Activated CD8-positive, alpha-beta memory T cell treated with anti-CD3 and anti-CD28 coated beads, Interleukin-2, amount 50 U/mL, for 1 hour (primary cell): ENCODE measurements around the gene RAB3IL1.
"Not testable (repeated sequence)": the region's sequence is repeated elsewhere in the genome, so short reads cannot be mapped to it uniquely, and the experiment has no call there.

Source experiments
- DNase-seq: peaks from one replicate; pipeline ENCODE4 v3.0.0-alpha.2; 2020; ENCODE audit errors: extremely low read depth

Gene RAB3IL1, protein sequence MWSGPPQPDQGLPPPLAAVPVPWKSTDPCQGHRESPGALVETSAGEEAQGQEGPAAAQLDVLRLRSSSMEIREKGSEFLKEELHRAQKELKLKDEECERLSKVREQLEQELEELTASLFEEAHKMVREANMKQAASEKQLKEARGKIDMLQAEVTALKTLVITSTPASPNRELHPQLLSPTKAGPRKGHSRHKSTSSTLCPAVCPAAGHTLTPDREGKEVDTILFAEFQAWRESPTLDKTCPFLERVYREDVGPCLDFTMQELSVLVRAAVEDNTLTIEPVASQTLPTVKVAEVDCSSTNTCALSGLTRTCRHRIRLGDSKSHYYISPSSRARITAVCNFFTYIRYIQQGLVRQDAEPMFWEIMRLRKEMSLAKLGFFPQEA

DNA sequence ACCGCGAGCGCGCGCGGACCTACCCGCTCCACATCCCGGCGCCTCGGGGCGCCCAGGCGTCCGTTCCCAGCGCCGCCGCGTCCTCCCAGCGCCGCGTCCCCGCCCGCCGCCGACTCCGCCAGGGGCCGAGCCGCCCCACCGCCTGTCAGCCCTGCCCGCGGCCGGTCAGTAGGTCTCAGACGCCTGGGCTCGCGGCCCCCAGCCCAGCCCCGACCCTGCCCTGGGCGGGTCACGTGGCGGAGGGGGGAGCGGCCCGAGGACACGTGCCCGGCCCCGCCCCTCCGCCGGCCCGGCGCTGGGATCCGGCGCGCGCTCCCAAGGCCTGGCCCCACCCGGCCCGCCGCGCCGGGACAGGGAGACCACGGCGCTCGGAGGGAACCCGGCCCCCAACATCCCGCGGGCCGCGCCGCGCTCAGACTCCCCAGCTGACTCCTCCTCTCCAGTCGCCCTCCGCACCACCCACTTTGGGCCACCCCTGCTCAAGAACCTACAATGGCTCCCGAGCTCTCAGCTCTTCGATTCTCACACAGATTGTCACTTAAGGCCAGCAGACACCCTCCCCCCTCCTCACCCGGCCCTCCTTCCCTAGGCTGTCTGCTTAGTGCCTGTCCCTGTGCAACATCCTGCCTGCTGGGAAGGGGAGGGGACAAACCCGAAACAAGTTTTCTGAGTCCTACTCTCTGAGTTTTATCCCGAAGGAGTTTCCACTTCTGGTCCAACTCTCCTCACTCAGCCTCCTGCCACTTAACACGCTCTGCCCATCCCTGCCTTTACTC lies at the start of gene RAB3IL1:
TSS of gene RAB3IL1 (minus strand) at position 233 of the 776 bp plus-strand sequence. CDS start at position 34, 199 bp downstream.
- no peak for DNase-seq

DNA sequence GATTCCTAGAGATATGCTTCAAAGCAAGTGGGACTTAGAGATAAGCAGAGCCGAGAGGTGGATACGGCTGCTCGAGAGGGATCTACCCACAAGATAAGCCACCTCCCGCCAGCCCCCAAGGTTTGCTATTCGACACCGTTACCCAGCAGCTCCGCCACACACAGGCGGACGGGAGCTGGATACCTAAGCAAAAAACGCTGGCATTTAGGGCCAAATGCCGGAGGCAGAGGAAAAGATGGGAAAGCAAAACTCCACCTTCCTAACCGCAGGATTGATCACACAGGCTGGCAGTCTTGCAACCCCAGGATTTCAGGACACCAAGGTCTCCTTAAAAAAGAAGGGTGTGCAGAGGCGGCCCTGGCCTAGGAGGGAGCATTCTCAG lies 49.4 kb upstream of the RAB3IL1 start:
- no peak for DNase-seq

DNA sequence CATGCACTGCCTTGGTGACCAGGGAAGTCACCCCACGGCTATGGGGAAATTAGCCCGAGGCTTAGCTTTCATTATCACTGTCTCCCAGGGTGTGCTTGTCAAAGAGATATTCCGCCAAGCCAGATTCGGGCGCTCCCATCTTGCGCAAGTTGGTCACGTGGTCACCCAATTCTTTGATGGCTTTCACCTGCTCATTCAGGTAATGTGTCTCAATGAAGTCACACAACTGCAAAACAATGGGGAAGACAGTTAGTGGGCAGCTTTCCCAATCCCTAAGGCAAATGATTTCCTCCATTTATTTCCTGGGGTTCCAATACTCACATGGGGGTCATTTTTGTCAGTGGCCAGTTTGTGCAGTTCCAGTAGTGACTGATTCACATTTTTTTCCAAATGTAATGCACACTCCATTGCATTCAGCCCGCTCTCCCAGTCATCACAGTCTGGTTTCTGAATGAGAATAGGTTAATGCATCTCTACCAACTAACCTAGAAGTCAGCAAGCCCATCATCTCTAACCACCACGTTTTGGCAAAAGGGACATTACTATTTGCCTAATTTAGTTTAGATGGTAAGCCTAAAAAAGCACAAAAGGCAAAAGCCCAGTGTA lies 47.4 kb upstream of the RAB3IL1 start:
- DNase-seq: not testable (repeated sequence)

DNA sequence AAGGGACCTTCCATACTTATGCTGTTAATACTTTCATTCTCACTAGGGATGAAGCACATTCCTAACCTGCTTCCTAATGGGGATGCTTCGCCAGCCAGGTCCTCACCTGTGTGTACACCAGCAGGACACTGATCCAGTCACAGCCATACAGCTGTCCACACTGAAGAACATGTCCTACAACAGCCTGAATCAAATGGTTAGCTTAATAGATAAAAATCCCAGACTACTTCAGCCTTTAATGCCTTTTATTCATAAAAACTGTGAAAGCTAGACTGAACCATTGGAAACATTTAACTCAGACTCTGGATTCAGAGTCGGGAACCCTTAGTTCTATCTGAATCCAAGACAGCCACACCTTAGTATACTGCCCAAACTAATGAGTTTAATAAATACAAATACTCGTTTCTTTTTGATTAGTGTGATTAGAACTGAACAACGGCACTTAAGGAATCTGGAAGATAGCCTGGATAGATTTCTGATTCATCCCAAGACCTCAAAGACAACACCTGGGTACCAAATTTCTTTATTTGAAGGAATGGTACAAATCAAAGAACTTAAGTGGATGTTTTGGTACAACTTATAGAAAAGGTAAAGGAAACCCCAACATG lies 46.8 kb upstream of the RAB3IL1 start:
- no peak for DNase-seq

DNA sequence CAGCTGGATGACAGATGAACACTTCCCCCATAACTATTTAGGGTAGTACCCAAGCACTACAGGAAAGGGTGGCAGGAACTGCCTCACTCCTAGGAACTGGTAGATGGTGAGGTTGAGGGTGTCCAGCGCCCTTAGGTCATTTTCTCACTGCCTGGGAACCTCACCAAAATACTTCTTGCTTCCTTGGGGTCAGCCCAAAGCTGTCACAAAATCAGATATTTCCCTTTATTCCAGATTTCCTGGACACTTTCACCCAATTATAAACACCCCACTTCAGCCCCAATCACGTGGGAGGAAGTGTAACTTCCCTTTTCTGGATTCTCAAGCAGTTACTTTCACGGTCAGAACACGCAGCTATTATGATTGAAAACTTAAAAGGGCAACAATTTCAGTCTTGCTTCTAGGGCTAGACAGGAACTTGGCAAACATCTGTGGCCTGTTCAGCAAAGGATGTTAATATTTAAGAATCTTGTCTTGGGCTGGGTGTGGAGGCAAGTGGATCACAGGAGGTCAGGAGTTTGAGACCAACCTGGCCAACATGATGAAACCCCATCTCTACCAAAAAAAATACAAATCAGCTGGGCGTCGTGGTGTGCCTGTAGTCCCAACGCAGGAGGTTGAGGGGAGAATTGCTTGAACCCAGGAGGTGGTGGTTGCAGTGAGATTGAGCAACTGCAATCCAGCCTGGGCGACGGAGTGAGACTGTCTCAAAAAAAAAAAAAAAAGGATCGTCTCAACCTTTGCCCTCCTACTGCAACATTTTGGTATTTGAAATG lies 46.1 kb upstream of the RAB3IL1 start:
- no peak for DNase-seq

DNA sequence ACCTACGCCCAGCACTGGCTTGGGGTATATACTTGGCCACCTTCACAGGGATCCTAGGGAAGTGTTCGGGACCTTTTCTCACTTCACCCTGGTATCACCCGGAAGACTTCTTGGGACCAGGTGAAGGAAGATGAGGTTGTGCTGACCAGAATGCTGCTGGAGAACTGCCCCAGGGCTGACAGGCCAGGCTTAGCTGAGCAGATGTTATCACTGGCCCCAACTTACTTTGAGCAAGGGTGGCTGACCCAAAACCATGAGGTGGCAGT lies 45.6 kb upstream of the RAB3IL1 start:
- no peak for DNase-seq

DNA sequence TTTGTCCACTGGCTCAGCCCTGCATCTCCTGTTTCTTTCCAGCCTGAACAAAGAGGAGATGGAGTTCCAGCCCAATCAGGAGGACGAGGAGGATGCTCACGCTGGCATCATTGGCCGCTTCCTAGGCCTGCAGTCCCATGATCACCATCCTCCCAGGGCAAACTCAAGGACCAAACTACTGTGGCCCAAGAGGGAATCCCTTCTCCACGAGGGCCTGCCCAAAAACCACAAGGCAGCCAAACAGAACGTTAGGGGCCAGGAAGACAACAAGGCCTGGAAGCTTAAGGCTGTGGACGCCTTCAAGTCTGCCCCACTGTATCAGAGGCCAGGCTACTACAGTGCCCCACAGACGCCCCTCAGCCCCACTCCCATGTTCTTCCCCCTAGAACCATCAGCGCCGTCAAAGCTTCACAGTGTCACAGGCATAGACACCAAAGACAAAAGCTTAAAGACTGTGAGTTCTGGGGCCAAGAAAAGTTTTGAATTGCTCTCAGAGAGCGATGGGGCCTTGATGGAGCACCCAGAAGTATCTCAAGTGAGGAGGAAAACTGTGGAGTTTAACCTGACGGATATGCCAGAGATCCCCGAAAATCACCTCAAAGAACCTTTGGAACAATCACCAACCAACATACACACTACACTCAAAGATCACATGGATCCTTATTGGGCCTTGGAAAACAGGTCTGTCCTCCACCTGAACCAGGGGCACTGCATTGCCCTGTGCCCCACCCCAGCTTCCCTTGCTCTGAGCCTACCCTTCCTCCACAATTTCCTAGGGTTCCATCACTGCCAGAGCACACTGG lies 45.0 kb upstream of the RAB3IL1 start:
- no peak for DNase-seq

DNA sequence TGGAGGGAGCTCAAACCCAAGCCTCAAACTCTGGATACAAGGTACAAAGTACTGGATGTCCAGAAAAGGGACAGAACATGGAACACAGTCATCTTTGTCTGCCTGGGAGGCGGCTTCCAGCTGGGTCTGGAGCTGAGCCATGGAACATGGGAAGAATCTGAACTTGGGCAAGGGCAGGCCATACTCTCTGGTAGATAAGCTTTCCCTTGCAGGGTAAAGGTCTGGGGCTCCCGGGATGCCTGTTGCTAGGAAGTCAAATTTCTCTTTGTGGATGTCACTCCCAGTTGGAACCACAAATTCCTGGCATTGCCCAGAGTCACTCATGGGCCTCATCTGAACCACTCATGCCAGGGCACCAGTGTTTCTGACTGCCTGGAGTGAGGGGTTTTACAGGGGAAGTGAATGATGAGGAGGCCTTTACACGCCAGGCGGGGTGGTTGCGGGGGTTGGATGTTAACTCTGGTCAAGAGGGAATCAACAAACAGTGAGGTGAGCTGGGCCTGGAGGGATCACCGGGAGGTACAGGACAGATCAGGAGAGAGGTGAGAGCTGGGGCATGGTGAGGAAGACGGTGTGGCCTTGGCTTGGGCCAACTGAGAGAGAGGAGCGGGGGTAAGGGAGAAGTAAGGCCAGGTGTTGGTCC lies 44.3 kb upstream of the RAB3IL1 start:
- no peak for DNase-seq

DNA sequence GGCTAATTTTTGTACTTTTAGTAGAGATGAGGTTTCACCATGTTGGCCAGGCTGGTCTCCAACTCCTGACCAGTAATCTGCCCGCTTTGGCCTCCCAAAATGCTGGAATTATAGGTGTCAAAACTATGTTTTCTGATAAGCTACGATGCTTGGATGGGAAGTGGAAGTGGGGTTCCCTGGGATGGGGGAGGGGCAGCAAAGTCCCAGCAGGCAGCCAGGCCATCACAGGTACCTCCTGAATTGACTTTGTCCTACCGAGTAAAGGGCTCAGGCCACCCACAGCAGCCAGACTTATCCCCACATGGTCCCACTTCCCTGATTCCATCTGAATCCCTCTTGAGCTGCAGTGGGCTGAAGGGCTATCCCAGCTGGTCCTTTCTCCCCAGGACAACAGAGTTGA lies 43.2 kb upstream of the RAB3IL1 start:
- no peak for DNase-seq

DNA sequence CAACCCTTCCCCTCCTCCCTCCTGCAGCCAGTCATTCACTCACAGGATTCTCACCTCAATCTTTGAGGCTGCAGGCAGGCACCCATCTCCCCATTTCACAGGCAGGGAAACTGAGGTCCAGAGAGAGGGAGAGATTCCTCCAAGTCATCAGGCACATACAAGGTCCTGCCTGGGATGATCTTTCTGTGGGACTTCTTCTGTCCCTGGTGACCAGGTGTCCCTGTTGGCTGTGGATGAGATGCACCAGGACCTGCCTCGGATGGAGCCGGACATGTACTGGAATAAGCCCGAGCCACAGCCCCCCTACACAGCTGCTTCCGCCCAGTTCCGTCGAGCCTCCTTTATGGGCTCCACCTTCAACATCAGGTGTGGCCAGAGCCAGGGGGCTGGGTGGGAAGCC lies 42.3 kb upstream of the RAB3IL1 start:
- DNase-seq: no peak

DNA sequence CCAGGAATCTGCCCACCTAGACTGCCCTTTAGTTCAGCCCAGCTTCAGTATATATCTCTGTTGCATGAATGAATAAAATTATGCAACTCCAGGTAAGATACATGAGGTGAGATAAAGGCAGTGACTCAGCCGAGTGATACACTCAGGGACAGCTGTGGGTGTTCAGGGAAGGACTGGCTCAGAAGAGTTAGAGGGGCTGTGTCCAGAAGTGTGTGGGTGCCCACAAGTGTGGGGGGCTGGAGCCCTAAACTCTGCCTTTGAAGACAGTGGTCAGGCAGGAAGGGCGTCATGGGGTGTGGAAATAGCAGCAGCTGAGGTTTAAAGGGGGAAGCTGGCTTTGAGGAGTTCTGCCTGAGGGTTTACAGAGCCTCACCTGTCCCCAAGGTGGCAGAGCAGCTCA lies 41.7 kb upstream of the RAB3IL1 start:
- DNase-seq: no peak

DNA sequence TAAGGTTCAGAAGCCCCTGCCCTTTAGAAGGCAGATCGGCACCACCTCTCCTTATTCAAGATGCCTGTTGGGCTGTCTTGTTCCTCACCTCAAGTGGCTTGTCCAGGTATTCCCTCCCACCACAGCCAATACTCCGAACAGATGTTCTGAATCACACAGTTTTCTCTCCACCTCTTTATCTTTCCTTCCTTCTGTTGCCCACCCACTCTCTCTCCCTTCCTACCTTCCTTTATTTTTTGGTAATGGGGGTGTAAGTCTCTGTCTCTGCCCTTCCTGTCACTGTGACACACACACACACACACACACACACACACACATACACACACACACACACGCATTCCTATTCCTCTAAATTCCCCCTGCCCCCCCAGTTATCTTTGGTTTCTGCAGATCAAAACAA lies 41.2 kb upstream of the RAB3IL1 start:
- DNase-seq: no peak

DNA sequence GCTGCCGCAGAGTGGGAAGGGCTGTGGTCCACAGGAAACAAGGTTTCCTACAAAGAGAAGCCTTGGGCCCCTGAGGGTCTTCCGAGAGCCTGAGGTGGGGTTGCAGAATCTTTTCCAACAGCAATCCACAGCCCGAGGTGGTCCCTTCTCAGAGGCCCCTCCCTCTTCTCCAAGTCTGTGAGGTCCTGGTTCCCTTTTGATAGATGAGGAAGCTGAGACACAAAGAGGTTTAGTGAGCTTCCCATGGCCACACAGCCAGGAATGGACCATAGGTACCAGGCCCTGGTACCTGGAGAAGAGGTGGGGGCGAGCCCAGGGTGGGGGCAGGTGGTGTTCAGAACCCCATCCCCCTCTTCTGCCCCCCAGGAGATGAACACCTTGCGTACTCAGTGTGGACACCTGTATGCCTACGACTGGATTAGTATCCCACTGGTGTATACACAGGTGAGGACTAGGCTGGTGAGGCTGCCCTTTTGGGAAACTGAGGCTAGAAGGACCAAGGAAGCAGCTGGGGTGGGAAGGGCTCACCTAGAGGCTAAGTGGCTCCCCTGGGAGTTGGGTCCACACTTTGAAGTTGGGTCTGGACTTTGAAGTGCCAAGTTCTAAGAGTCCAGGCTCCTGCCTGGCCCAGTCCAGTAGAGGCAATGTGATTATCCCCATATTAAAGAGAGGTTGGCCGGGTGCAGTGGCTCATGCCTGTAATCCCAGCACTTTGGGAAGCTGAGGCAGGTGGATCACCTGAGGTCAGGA lies 39.8 kb upstream of the RAB3IL1 start:
- no peak for DNase-seq

DNA sequence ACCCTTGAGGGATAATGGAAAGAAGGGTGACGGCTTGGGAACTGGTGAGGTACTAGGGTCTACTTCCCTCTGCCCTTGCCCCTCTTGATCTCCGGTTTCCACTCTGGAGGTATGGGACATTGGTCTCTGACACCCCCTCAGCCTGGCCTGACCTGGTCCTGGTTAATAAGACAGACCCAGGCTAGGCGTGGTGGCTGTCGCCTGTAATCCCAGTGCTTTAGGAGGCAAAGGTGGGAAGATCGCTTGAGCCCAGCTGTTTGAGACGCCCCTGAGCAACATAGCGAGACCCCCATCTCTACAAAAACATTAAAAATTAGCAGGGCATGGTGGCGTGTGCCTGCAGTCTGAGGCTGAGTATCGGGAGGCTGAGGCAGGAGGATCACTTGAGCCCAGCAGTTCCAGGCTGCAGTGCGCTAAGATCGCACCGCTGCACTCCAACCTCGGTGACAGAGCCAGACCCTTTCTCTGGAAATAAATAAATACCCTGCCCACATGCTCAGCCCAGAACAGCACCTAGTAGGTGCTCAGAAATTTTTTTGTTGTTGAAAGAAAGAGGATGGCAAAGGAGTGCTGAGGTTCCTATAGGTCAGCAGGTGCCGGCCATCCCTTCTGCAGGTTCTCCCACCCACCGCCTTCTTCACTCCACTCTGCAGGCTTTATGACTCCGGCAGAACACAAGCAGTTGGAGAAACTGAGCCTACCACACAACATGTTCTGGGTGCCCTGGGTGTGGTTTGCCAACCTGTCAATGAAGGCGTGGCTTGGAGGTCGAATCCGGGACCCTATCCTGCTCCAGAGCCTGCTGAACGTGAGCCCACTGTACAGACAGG lies 39.0 kb upstream of the RAB3IL1 start:
- DNase-seq: no peak

DNA sequence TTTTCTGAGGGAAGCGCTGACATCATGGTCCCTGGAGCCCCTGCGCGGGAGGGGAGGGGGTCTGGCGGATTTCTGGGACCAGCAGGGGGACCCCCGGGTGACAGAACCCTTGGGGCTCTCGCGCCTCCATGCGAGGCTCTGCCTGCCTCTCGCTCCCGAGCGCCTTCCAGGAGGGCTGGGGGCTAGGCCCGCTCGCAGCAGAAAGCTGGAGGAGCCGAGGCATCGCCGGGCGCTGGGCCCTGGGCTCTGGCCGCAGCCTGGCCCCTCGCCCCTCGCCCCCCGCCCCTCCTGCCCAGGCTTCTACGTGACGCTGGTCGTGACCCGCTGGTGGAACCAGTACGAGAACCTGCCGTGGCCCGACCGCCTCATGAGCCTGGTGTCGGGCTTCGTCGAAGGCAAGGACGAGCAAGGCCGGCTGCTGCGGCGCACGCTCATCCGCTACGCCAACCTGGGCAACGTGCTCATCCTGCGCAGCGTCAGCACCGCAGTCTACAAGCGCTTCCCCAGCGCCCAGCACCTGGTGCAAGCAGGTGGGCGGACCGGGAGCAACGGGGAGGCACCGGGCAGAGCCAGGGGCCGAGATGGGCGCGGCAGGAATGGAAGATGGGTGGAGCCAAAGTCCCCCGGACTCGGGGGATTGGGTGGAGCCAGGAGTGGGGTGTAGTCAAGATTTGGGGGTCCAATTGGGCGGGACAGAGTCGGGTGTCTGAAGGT lies 38.2 kb upstream of the RAB3IL1 start:
- no peak for DNase-seq

DNA sequence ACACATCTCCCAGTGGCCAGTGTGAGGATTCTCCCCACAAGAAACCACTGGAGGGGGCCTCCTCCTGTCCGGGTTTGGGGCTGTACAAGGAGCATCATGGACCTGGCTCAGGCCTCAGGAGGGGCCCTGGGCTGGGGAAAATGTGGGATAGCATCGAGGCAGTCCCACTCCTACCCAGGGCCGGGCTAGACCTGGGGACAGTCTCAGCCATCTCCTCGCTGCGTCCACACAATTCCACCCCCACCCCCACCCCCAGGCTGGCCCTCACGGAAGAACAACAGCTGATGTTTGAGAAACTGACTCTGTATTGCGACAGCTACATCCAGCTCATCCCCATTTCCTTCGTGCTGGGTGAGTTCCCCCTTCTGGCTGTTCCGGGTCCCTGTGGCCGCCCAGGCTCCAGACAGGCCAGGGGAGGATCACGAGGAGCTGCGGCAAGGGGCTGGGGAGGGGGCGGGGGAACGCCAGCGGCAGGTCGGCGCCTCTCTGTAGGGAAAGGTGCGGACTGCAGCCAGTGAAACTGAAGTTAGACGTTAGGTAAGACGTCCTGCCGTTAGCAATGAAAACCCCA lies 37.6 kb upstream of the RAB3IL1 start:
- no peak for DNase-seq

DNA sequence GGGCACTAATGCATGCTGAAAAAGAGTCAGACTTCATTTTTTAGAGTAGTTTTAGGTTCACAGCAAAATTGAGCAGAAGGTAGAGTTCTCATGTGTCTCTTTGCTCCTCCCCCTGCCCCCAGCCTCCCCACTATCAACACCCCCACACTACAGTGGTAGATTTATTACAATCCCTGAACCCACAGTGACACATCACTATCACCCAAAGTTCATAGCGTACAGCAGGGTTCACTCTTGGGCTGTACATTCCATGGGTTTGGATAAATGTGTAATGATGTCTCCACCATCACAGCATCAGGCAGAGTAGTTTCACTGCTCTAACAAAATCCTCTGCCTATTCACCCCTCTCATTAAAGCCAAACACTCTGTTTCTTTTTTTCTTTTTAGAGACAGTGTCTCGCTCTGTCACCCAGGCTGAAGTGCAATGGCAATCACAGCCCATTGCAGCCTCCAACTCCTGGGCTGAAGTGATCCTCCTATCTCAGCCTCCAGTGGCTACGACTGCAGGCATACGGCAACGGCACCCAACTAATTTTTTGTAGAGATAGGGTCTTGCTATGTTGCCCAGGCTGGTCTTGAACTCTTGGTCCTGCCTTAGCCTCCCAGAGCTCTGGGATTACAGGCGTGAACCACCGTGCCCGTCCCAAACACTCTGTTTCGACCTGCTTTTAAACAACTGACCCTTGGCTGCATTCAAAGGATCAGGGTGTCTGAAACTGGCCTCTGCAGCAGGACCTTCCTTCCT lies 36.9 kb upstream of the RAB3IL1 start:
- DNase-seq: no peak
